ENCODE results near the gene THEM4. TPM values are rescaled to one million over a fixed set of nuclear protein-coding genes. Genes with fewer than 3 reads are reported as not detected.

Gene THEM4
- total RNA-seq, 1 donor from 2014 or later, result 17.3 TPM

DNA sequence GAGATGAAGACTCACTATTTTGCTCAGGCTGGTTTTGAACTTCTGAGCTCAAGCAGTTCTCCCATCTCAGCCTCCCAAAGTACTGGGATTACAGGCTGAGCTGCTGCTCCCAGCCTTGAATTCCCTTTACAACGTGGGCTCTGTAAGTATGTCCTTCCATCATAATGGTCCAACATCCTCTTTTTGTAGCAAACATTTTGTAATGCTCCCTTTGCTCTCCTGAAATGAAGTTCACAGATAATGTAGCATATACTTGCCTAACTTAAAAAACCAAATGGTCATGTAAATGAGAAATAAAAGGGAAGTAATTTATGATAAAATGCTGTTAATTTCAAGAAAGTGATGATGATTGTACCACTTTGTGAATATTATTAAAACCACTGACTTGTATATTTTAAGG lies 30.5 kb upstream of the THEM4 start:
- DNase-seq (ENCODE audit: low spot score, unreplicated experiment), result no peak
- no peak for TF ChIP-seq CTCF (IDR thresholded peaks at IDR 0.05; ENCODE audit: unreplicated experiment)
- Mint-ChIP-seq H3K36me3 (ENCODE audit: insufficient read depth) (no peaks in the 10 kb centered on the region), H3K27ac (no peak overlapping the region), H3K9me3 (ENCODE audit: low read depth) (no peaks in the 10 kb centered on the region), H3K4me1 (ENCODE audit: low read depth) (peaks cover 48% of the 10 kb centered on the region), H3K27me3 (no peaks in the 10 kb centered on the region), H3K4me3 (ENCODE audit: low read depth) (no peak overlapping the region)

GRCh38 chr1:151939141-151939540 lies 29.8 kb upstream of the THEM4 start:
- H3K4me1 Mint-ChIP-seq (ENCODE audit: low read depth), result peaks cover 46% of the 10 kb centered on the region
- no peak for TF ChIP-seq CTCF (IDR thresholded peaks at IDR 0.05; ENCODE audit: unreplicated experiment)
- no peaks in the 10 kb centered on the region for H3K27me3 Mint-ChIP-seq
- H3K9me3 Mint-ChIP-seq (ENCODE audit: low read depth), result no peaks in the 10 kb centered on the region
- peak overlapping the region; percentile 41 for H3K27ac Mint-ChIP-seq
- no peak overlapping the region for H3K4me3 Mint-ChIP-seq (ENCODE audit: low read depth)
- no peaks in the 10 kb centered on the region for H3K36me3 Mint-ChIP-seq (ENCODE audit: insufficient read depth)
- DNase-seq (ENCODE audit: low spot score, unreplicated experiment), result no peak

GRCh38 chr1:151936653-151937052 lies 27.3 kb upstream of the THEM4 start:
- Mint-ChIP-seq H3K4me1 (ENCODE audit: low read depth) (peaks cover 37% of the 10 kb centered on the region), H3K27me3 (no peaks in the 10 kb centered on the region), H3K36me3 (ENCODE audit: insufficient read depth) (no peaks in the 10 kb centered on the region), H3K9me3 (ENCODE audit: low read depth) (no peaks in the 10 kb centered on the region), H3K27ac (peak overlapping the region; percentile 84), H3K4me3 (ENCODE audit: low read depth) (peak overlapping the region; percentile 8)
- DNase-seq (ENCODE audit: low spot score, unreplicated experiment), result peak; percentile 16
- TF ChIP-seq CTCF (IDR thresholded peaks at IDR 0.05; ENCODE audit: unreplicated experiment), result no peak

- no peak for DNase-seq (ENCODE audit: low spot score, unreplicated experiment)
Measured at GRCh38 chr1:151935894-151936602, 26.7 kb upstream of the THEM4 start.

DNA sequence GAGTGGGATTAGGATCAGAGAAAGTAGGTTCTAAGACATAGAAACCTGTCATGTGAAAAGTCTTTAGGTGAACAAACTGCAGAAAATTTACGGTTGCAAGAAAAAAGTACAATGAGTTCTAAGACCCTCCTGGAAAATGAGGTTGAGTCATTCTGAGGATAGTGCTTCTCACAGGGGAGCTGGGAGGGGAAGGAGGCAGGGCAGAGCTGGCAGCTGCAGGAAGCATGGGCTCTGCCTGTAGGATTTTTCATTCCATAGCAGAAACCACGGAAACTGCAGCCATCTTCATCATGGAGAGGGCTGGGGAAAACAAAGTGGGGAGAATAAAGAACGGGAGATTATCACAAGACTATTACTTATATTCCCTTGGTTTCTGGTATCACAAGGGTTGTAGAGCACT lies 25.8 kb upstream of the THEM4 start:
- no peaks in the 10 kb centered on the region for H3K36me3 Mint-ChIP-seq (ENCODE audit: insufficient read depth)
- no peak for TF ChIP-seq CTCF (IDR thresholded peaks at IDR 0.05; ENCODE audit: unreplicated experiment)
- no peaks in the 10 kb centered on the region for H3K27me3 Mint-ChIP-seq
- no peak for DNase-seq (ENCODE audit: low spot score, unreplicated experiment)
- no peaks in the 10 kb centered on the region for H3K9me3 Mint-ChIP-seq (ENCODE audit: low read depth)
- H3K27ac Mint-ChIP-seq, result peak overlapping the region; percentile 94
- H3K4me1 Mint-ChIP-seq (ENCODE audit: low read depth), result peaks cover 26% of the 10 kb centered on the region
- H3K4me3 Mint-ChIP-seq (ENCODE audit: low read depth), result peak overlapping the region; percentile 15

More at GRCh38 chr1:151935894-151936602, 26.7 kb upstream of the THEM4 start:
- H3K4me3 Mint-ChIP-seq (ENCODE audit: low read depth), result peak overlapping the region; percentile 8
- H3K27me3 Mint-ChIP-seq, result no peaks in the 10 kb centered on the region
- no peak for TF ChIP-seq CTCF (IDR thresholded peaks at IDR 0.05; ENCODE audit: unreplicated experiment)
- no peaks in the 10 kb centered on the region for H3K9me3 Mint-ChIP-seq (ENCODE audit: low read depth)
- no peaks in the 10 kb centered on the region for H3K36me3 Mint-ChIP-seq (ENCODE audit: insufficient read depth)
- peak overlapping the region; percentile 94 for H3K27ac Mint-ChIP-seq
- peaks cover 31% of the 10 kb centered on the region for H3K4me1 Mint-ChIP-seq (ENCODE audit: low read depth)
